A673 (cell line): ENCODE measurements around the gene TST. TPM values are rescaled to one million over a fixed set of nuclear protein-coding genes. Genes with fewer than 3 reads are reported as not detected.

Experiments
- BruUV-seq: library from RNA; stranded (reverse); fragments of 400-500 nt; replicated peaks from 2 replicates; lab custom pipeline; 2021; lab: Mats Ljungman, UMichigan
- CTCF ChIA-PET: fragments of 300-600 bp; sonication (Branson Sonifier 250); formaldehyde crosslinking; loops from one replicate; lab custom pipeline; 2022; ENCODE audit warnings: antibody characterized with exemption; lab: Charles Lee
- POLR2A ChIA-PET: fragments of 300-600 bp; sonication (Branson Sonifier 250); formaldehyde crosslinking; loops from one replicate; lab custom pipeline; 2022; ENCODE audit warnings: antibody characterized with exemption; ENCODE audit not compliant: low non-redundant PET; lab: Charles Lee
- DNase-seq: peaks from one replicate; pipeline ENCODE4 v3.0.0-alpha.2; 2015; ENCODE audit warnings: low spot score
- H3K27ac ChIP-seq: fragments of 200-600 bp; sonication (generic); 2 replicates; pipeline ENCODE4 v1.5.1; 2016; ENCODE audit warnings: mixed run types, low read depth, mild to moderate bottlenecking, mixed read lengths, antibody characterized with exemption, low read length; ENCODE audit not compliant: poor library complexity, severe bottlenecking
- H3K27me3 ChIP-seq: fragments of 200-600 bp; sonication (generic); replicated peaks from 2 replicates; pipeline ENCODE4 v1.6.1; 2017; ENCODE audit warnings: mixed run types, low read depth, mild to moderate bottlenecking, mixed read lengths, antibody characterized with exemption, low read length; ENCODE audit not compliant: insufficient read depth, poor library complexity
- H3K36me3 ChIP-seq: fragments of 200-600 bp; sonication (generic); 2 replicates; pipeline ENCODE4 v1.6.1; 2016; ENCODE audit warnings: mixed run types, mild to moderate bottlenecking, mixed read lengths, antibody characterized with exemption, low read length; ENCODE audit not compliant: insufficient read depth, poor library complexity, severe bottlenecking
- H3K4me1 ChIP-seq: fragments of 200-600 bp; sonication (generic); 2 replicates; pipeline ENCODE4 v1.6.1; 2017; ENCODE audit warnings: mixed run types, mild to moderate bottlenecking, mixed read lengths, antibody characterized with exemption, low read length; ENCODE audit not compliant: insufficient read depth, poor library complexity, severe bottlenecking
- H3K4me3 ChIP-seq: fragments of 200-600 bp; sonication (generic); 2 replicates; pipeline ENCODE4 v1.5.1; 2016; ENCODE audit warnings: low read depth, mixed run types, mild to moderate bottlenecking, mixed read lengths, low read length; ENCODE audit not compliant: poor library complexity, severe bottlenecking
- H3K9me3 ChIP-seq: fragments of 200-600 bp; sonication (generic); 2 replicates; pipeline ENCODE4 v1.6.1; 2016; ENCODE audit warnings: mixed run types, low read depth, mild to moderate bottlenecking, mixed read lengths, antibody characterized with exemption, low read length; ENCODE audit not compliant: poor library complexity, severe bottlenecking
- EZH2 ChIP-seq: fragments of 200-600 bp; sonication (generic); IDR thresholded peaks from 2 replicates; pipeline ENCODE4 v1.6.1; 2017; ENCODE audit warnings: borderline replicate concordance, low read depth, mild to moderate bottlenecking, mixed read lengths, antibody characterized with exemption, low read length; ENCODE audit not compliant: poor library complexity, severe bottlenecking
- intact Hi-C: fragments of 100-400 bp; cut with micrococcal nuclease; formaldehyde crosslinking; loops from one replicate; pipeline ENCODE4 v1.10.0; 2022; ENCODE audit not compliant: unreplicated experiment
- total RNA-seq: library from RNA; stranded (reverse); gene quantifications from 2 replicates; pipeline ENCODE4 v1.2.3, GENCODE V29; 2021
- TF ChIP-seq, protein P1 (sequence below): fragments of 300-800, 200-600 bp; sonication (generic); conservative IDR thresholded peaks from 2 replicates; pipeline ENCODE4 v1.5.1; 2017; ENCODE audit warnings: low read depth, mild to moderate bottlenecking, antibody characterized with exemption, low read length, moderate library complexity, mixed read lengths

TST gene
- total RNA-seq, 1 experiment from 2014 or later = 31.3 TPM

DNA sequence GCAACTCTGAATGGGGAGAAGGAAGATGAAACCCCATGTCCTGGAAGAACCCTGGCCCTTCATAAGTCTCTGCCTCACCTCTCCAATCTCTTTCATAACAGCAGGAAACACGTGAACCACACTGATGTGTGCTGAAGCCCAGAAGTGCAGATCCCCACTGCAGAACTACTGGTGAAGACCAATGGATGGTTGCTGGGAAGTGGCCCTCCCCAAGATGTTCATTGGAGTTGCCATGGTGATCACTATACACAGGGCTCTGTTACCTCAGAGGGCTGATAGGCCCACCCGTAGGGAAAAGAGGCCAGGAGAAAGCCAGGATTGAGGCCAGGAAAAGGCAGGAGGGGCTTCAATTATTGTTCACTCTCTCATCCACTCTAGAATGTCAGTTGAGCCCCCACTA, 11.6 kb downstream of the TST start:
- POLR2A ChIA-PET = no interaction called here
- intact Hi-C loops = no loop called here
- no TSS peak for BruUV-seq
- DNase-seq = no peak
- Histone ChIP-seq H3K27ac (no peak overlapping the region), H3K36me3 (no peaks in the 10 kb centered on the region), H3K4me3 (no peak overlapping the region), H3K4me1 (no peaks in the 10 kb centered on the region), H3K27me3 (peaks cover 12% of the 10 kb centered on the region), H3K9me3 (no peaks in the 10 kb centered on the region)
- CTCF ChIA-PET = no interaction called here
- TF ChIP-seq, protein P1, sequence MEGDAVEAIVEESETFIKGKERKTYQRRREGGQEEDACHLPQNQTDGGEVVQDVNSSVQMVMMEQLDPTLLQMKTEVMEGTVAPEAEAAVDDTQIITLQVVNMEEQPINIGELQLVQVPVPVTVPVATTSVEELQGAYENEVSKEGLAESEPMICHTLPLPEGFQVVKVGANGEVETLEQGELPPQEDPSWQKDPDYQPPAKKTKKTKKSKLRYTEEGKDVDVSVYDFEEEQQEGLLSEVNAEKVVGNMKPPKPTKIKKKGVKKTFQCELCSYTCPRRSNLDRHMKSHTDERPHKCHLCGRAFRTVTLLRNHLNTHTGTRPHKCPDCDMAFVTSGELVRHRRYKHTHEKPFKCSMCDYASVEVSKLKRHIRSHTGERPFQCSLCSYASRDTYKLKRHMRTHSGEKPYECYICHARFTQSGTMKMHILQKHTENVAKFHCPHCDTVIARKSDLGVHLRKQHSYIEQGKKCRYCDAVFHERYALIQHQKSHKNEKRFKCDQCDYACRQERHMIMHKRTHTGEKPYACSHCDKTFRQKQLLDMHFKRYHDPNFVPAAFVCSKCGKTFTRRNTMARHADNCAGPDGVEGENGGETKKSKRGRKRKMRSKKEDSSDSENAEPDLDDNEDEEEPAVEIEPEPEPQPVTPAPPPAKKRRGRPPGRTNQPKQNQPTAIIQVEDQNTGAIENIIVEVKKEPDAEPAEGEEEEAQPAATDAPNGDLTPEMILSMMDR = no peak
- no peak for TF ChIP-seq EZH2

DNA sequence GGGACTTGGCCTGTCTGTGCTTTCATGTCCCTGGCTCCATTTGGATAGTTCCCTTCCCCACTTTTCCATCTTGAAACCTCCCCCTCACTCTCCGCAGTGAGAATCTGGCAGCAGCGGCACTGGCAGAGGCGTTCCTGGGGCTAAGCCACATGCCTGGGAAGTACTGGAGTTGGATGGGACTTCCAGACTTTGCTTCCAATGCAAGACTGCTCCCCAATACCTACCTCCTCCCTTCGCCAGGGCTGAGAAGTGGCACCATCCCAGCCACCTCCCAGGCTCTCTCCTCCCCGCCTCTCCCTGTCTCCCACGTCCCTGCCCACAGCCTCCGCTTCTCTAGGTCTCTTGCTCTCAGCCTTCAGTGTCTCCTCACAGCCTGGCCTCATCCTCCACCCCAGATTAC, 16.6 kb downstream of the TST start:
- Histone ChIP-seq H3K27ac (no peak overlapping the region), H3K36me3 (no peaks in the 10 kb centered on the region), H3K4me3 (no peak overlapping the region), H3K27me3 (peaks cover 7% of the 10 kb centered on the region), H3K9me3 (no peaks in the 10 kb centered on the region), H3K4me1 (no peaks in the 10 kb centered on the region)
- POLR2A ChIA-PET = no interaction called here
- intact Hi-C loops = no loop called here
- DNase-seq = no peak
- CTCF ChIA-PET = no interaction called here
- TF ChIP-seq, protein P1 = no peak
- no peak for TF ChIP-seq EZH2
- no TSS peak for BruUV-seq

DNA sequence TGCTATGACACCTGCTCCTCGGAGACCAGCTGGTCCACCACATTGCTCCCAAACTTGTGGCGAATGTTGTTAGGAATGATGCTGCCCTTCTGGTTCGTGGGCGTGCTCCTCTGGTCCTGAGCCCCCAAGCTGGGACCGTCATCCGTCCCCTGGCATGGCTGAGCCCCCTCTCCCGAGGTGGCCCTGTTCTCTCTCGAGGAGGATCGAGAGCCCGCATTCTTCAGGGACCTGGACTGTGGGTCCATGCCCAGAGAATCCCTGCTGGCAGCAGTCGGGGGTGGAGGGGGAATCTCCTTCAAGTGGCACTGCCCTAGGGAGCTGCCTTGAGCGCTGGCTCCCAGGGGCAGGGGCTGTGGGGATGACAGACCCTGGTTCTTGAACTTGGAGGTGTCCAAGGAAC, 17.4 kb downstream of the TST start:
- no peak for DNase-seq
- H3K4me3 ChIP-seq = no peak overlapping the region
- H3K27me3 ChIP-seq = peaks cover 3% of the 10 kb centered on the region
- intact Hi-C loops = no loop called here
- TF ChIP-seq EZH2 = no peak
- TF ChIP-seq, protein P1 = no peak
- no peak overlapping the region for H3K27ac ChIP-seq
- H3K4me1 ChIP-seq = no peaks in the 10 kb centered on the region
- no TSS peak for BruUV-seq
- H3K9me3 ChIP-seq = no peaks in the 10 kb centered on the region
- CTCF ChIA-PET = no interaction called here
- H3K36me3 ChIP-seq = no peaks in the 10 kb centered on the region
- POLR2A ChIA-PET = no interaction called here
